CD14-positive monocyte (primary cell): Measurements from ENCODE around the gene ATP11A. TPM values are rescaled to one million over a fixed set of nuclear protein-coding genes. Genes with fewer than 3 reads are reported as not detected.
A peak's percentile ranks its signal among the peaks of the same experiment; 100 is the strongest.

Source experiments
- DNase-seq, 3 donors: peaks; one replicate each; pipeline ENCODE4 v3.0.0-alpha.2; 2011 to 2022
- H2AFZ ChIP-seq: 2 replicates; pipeline ENCODE4 v1.6.0; 2012; ENCODE audit warnings: mild to moderate bottlenecking, low read depth, low read length, inconsistent platforms; ENCODE audit not compliant: insufficient read depth, poor library complexity, severe bottlenecking
- H3K27ac ChIP-seq, 2 donors: 1 replicate in 1 of 2; 2 replicates in 1 of 2; pipeline ENCODE4 v1.5.1; 2012 to 2013; ENCODE audit warnings: low read length in 2 of 2, control low read depth in 1 of 2, inconsistent platforms in 1 of 2, low read depth in 1 of 2, mild to moderate bottlenecking in 1 of 2
- H3K27me3 ChIP-seq, 2 donors: one replicate each; pipeline versions ENCODE4 v1.6.0 to v1.6.1; 2011 to 2013; ENCODE audit warnings: low read length in 2 of 2; ENCODE audit not compliant: control insufficient read depth in 2 of 2, insufficient read depth in 2 of 2
- H3K36me3 ChIP-seq, 2 donors: replicated peaks in 1 of 2; 1 replicate in 1 of 2; 2 replicates in 1 of 2; pipeline versions ENCODE4 v1.5.1 to v1.6.1; 2012 to 2013; ENCODE audit warnings: low read length in 2 of 2, control low read depth in 1 of 2, inconsistent platforms in 1 of 2, mild to moderate bottlenecking in 1 of 2; ENCODE audit not compliant: insufficient read depth in 2 of 2, control insufficient read depth in 1 of 2
- H3K4me1 ChIP-seq, 2 donors: 1 replicate in 1 of 2; 2 replicates in 1 of 2; pipeline versions ENCODE4 v1.5.1 to v1.6.1; 2012 to 2013; ENCODE audit warnings: low read length in 2 of 2, control low read depth in 1 of 2, inconsistent platforms in 1 of 2, mild to moderate bottlenecking in 1 of 2, moderate library complexity in 1 of 2; ENCODE audit not compliant: insufficient read depth in 2 of 2, control insufficient read depth in 1 of 2
- H3K4me2 ChIP-seq: replicated peaks from 2 replicates; pipeline ENCODE3; 2012; ENCODE audit warnings: low read length, moderate library complexity, mild to moderate bottlenecking; ENCODE audit not compliant: poor library complexity, severe bottlenecking; ENCODE audit errors: extremely low read depth
- H3K4me3 ChIP-seq, 3 experiments: fragments of 200-600 bp in 1 of 3; sonication (generic) in 1 of 3; replicated peaks in 1 of 3; 1 replicate in 2 of 3; 2 replicates in 1 of 3; pipeline ENCODE4 v1.5.1; 2011 to 2013; ENCODE audit warnings: low read length in 3 of 3, mild to moderate bottlenecking in 3 of 3, control low read depth in 2 of 3, low read depth in 2 of 3, inconsistent platforms in 1 of 3, moderate library complexity in 1 of 3
- H3K79me2 ChIP-seq: 2 replicates; pipeline ENCODE4 v1.6.0; 2012; ENCODE audit warnings: mild to moderate bottlenecking, control low read depth, inconsistent platforms, low read length, moderate library complexity; ENCODE audit not compliant: insufficient read depth
- H3K9ac ChIP-seq: 2 replicates; pipeline ENCODE4 v1.6.0; 2017; ENCODE audit warnings: low read length, mild to moderate bottlenecking; ENCODE audit not compliant: insufficient read depth, poor library complexity, severe bottlenecking
- H3K9me3 ChIP-seq, 2 donors: replicated peaks in 1 of 2; 1 replicate in 1 of 2; 2 replicates in 1 of 2; pipeline versions ENCODE4 v1.5.1 to v1.6.1; 2012 to 2013; ENCODE audit warnings: low read length in 2 of 2, control low read depth in 1 of 2; ENCODE audit not compliant: control insufficient read depth in 1 of 2, insufficient read depth in 1 of 2
- H4K20me1 ChIP-seq: 2 replicates; pipeline ENCODE4 v1.6.0; 2012; ENCODE audit warnings: mild to moderate bottlenecking, low read length, control low read depth, moderate library complexity; ENCODE audit not compliant: insufficient read depth
- H3K27ac Mint-ChIP-seq, 7 donors: one replicate each; pipeline ENCODE4 v1.8.0; 2020; ENCODE audit warnings: mild to moderate bottlenecking in 7 of 7, mixed read lengths in 7 of 7, moderate library complexity in 6 of 7, inconsistent platforms in 2 of 7
- H3K27me3 Mint-ChIP-seq, 3 donors: one replicate each; pipeline ENCODE4 v1.8.0; 2021 to 2022; ENCODE audit warnings: low read depth in 3 of 3, mild to moderate bottlenecking in 3 of 3, mixed read lengths in 3 of 3, moderate library complexity in 3 of 3, inconsistent platforms in 1 of 3
- H3K36me3 Mint-ChIP-seq, 2 donors: one replicate each; pipeline ENCODE4 v1.8.0; 2020; ENCODE audit warnings: mixed read lengths in 2 of 2, inconsistent platforms in 1 of 2, mild to moderate bottlenecking in 1 of 2
- H3K4me1 Mint-ChIP-seq: one replicate; pipeline ENCODE4 v1.8.0; 2020; ENCODE audit warnings: mild to moderate bottlenecking, mixed read lengths
- H3K4me3 Mint-ChIP-seq, 2 donors: one replicate each; pipeline ENCODE4 v1.8.0; 2020; ENCODE audit warnings: mild to moderate bottlenecking in 2 of 2, mixed read lengths in 2 of 2, moderate library complexity in 1 of 2
- H3K9me3 Mint-ChIP-seq, 7 donors: one replicate each; pipeline ENCODE4 v1.8.0; 2020 to 2022; ENCODE audit warnings: mixed read lengths in 7 of 7, mild to moderate bottlenecking in 6 of 7, moderate library complexity in 6 of 7, inconsistent platforms in 2 of 7
- WGBS: methylation state at CpG from one replicate; pipeline ENCODE4 v1.1.5; 2013; ENCODE audit warnings: missing lambda C conversion rate; ENCODE audit not compliant: insufficient coverage; 5-methylcytosine and 5-hydroxymethylcytosine counted together
- intact Hi-C, 2 donors: fragments of 100-400 bp; cut with micrococcal nuclease; formaldehyde crosslinking; loops; one replicate each; pipeline versions ENCODE4 v1.15.0 to v1.15.1; 2023
- polyA plus RNA-seq, 3 donors: library from polyadenylated mRNA; depleted of rRNA in 1 of 3; unstranded in 2 of 3; stranded (reverse) in 1 of 3; fragments of 300-500 nt in 2 of 3; fragments of >200 nt in 1 of 3; fragmentation: Illumina TruSeq in 2 of 3; gene quantifications; 1 replicate in 2 of 3; 2 replicates in 1 of 3; pipeline ENCODE4 v1.2.3, GENCODE V29; 2012 to 2021
- TF ChIP-seq, protein P1 (sequence below): fragments of 200-600 bp; IDR thresholded peaks from one replicate; pipeline ENCODE4 v1.8.0; 2022; ENCODE audit warnings: antibody characterized with exemption, mild to moderate bottlenecking

ATP11A gene
- polyA plus RNA-seq, 3 donors, result 7.2 to 45.4 (median 7.6) TPM

DNA sequence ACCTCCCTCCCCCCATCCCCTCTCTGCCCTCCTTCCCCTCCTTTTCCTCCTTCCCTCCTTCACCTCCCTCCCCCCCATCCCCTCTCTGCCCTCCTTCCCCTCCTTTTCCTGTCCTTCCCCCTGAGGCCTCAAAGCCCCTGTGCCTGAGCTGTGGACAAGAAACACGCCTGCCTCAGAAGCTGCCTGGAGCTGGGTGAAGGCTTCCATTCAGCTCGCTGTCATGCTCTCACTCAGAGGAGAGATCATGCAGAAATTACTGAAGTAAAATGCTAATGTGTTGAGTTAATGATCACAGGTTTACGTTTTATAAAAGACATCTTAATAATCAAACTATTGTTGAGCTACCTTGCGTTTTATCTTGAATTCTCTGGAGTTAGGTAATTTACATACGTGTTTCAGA is 114.5 kb downstream of the ATP11A start:
- H3K4me1 ChIP-seq, result peaks cover 0 to 10% of the 10 kb centered on the region in 2 donors
- H3K27ac ChIP-seq, result peak overlapping the region in 1 of 2 donors; percentile 36
- intact Hi-C loops, result no loop called here
- H2AFZ ChIP-seq, result no peak overlapping the region
- H4K20me1 ChIP-seq, result peaks cover 92% of the 10 kb centered on the region
- Mint-ChIP-seq H3K27me3 (no peaks in the 10 kb centered on the region), H3K27ac (peak overlapping the region in 4 of 7 donors; percentile 25 to 69 (median 61)), H3K4me3 (no peak overlapping the region), H3K36me3 (peaks cover 50 to 63% of the 10 kb centered on the region in 2 donors), H3K9me3 (peaks cover 0 to 6% (median under 1%) of the 10 kb centered on the region in 7 donors), H3K4me1 (peaks cover 20% of the 10 kb centered on the region)
- WGBS, result no CpG with 5 or more reads among the region's 5 CpGs
- H3K9ac ChIP-seq, result no peak overlapping the region
- no peak overlapping the region for H3K4me2 ChIP-seq
- no peak for DNase-seq
- H3K79me2 ChIP-seq, result peaks cover 3% of the 10 kb centered on the region
- TF ChIP-seq, protein P1, sequence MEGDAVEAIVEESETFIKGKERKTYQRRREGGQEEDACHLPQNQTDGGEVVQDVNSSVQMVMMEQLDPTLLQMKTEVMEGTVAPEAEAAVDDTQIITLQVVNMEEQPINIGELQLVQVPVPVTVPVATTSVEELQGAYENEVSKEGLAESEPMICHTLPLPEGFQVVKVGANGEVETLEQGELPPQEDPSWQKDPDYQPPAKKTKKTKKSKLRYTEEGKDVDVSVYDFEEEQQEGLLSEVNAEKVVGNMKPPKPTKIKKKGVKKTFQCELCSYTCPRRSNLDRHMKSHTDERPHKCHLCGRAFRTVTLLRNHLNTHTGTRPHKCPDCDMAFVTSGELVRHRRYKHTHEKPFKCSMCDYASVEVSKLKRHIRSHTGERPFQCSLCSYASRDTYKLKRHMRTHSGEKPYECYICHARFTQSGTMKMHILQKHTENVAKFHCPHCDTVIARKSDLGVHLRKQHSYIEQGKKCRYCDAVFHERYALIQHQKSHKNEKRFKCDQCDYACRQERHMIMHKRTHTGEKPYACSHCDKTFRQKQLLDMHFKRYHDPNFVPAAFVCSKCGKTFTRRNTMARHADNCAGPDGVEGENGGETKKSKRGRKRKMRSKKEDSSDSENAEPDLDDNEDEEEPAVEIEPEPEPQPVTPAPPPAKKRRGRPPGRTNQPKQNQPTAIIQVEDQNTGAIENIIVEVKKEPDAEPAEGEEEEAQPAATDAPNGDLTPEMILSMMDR, result no peak
- H3K9me3 ChIP-seq, result no peaks in the 10 kb centered on the region
- peaks cover 39 to 53% of the 10 kb centered on the region in 2 donors for H3K36me3 ChIP-seq
- H3K4me3 ChIP-seq, result no peak overlapping the region
- H3K27me3 ChIP-seq, result no peaks in the 10 kb centered on the region

DNA sequence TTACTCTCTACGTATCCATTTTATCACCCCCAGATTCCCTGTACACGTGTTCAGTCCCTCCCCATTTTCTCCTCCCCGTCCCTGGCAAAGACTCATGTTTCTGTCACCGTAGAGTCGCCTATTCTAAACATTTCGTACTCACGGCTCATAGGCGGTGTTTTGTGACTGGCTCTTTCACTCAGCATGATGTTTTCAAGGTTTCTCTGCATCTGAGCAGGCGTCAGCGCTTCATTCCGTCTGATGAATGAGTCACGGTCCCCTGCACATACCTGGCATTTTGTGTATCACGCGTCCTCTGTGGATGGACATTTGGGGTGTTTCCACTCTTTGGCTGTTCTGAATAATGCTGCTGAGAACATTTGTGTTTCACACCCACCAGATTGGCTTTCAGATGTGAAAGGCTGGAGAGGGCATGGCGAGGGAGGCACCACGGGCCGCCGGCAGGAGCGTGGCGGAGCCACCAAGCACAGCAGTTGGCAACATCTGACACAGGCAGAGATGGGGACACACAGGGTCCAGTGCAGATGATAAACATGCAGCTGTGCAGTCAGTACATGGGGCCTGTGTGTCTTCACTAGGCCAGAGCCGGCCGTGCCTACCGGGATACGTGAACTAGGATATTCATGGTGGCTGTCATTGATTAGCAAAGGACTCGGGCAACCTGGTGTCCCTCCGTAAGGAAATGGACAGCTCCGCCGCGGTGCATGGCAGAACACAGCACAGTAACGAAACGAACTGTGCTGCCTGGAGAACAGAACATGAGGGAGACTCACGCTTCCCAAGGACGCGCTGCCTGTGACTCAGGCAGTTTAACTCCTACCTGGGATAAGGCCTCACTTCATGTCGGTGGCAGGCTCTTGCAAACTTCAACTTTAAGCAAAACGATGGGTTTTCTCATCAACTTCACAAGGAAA is 117.2 kb downstream of the ATP11A start:
- peaks cover 58 to 75% of the 10 kb centered on the region in 2 donors for H3K36me3 Mint-ChIP-seq
- H3K4me1 Mint-ChIP-seq, result peaks cover 14% of the 10 kb centered on the region
- no peak overlapping the region for H3K27ac ChIP-seq
- no peak overlapping the region for H3K27ac Mint-ChIP-seq
- H3K27me3 ChIP-seq, result no peaks in the 10 kb centered on the region
- peaks cover 0 to 2% (median 0%) of the 10 kb centered on the region in 7 donors for H3K9me3 Mint-ChIP-seq
- H3K27me3 Mint-ChIP-seq, result no peaks in the 10 kb centered on the region
- TF ChIP-seq, protein P1, result no peak
- peaks cover 0 to under 1% of the 10 kb centered on the region in 2 donors for H3K9me3 ChIP-seq
- peaks cover 59 to 74% of the 10 kb centered on the region in 2 donors for H3K36me3 ChIP-seq
- peaks cover 0 to 10% of the 10 kb centered on the region in 2 donors for H3K4me1 ChIP-seq
- DNase-seq, result no peak
- no peak overlapping the region for H3K4me3 ChIP-seq
- no peak overlapping the region for H2AFZ ChIP-seq
- H4K20me1 ChIP-seq, result peaks cover 78% of the 10 kb centered on the region
- H3K9ac ChIP-seq, result no peak overlapping the region
- no peak overlapping the region for H3K4me2 ChIP-seq
- intact Hi-C loops, result no loop called here
- H3K79me2 ChIP-seq, result peaks cover 3% of the 10 kb centered on the region
- WGBS, result 98% methylated on average over 31 of the region's 36 CpGs
- H3K4me3 Mint-ChIP-seq, result no peak overlapping the region
